GM12801 (cell line): Measurements from ENCODE around the gene FIG4.

Experiments
- CTCF ChIP-seq: IDR thresholded peaks from one replicate; pipeline ENCODE4 v1.5.1; 2011; ENCODE audit warnings: control low read depth; ENCODE audit not compliant: insufficient read length; ENCODE audit errors: extremely low read depth

FIG4 gene

DNA sequence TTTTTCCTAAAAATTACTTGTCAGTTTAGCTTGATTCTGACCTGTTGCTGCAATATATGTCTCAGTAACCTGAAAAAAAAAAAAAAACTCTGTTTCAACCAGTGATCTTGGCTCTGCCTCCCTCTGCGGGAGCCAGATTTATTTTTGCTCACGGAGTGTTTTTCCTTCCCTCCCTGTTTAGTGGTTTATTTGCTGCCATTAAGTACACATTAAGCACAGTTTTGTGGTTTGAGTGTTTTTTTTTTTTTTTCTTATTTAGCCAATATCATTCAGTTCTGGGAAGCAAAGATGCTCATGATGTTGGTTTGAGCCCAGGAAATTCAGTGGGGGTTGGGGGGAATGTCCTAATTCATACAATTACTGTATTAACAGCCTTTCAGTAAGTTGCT is 176.9 kb downstream of the FIG4 start:
- no peak for TF ChIP-seq CTCF

GRCh38 chr6:109870089-109870410 is 179.0 kb downstream of the FIG4 start:
- TF ChIP-seq CTCF = no peak

- TF ChIP-seq CTCF = no peak
Observed at GRCh38 chr6:109872549-109872948, 181.5 kb downstream of the FIG4 start.

DNA sequence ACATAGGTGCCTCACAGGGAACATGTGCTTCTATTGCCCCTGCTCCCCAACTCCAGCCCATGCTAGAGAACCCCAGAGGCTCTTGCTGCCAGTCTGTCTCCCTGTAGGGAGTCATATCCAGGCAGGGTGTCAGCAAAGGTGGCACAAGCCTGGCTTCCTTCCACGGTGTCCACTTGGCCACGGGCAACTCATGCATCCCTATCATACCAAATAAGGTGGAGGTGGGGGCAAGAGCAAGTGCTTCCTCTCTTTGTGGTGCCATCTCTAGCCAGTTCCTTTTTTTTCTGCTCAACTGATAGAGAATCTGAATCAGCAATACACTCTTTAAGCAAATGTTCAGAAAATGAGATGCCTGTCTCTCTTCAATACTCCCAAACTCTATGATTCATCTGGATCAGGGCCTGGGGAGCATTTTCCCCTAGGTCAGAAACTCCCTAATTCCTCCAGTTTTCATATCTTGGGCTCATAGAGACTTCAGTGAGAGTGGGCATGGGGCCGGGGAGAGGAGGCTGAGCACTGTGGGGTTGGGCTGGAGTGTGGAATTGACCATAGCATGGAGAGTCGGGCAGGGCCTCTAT is 182.0 kb downstream of the FIG4 start:
- no peak for TF ChIP-seq CTCF

DNA sequence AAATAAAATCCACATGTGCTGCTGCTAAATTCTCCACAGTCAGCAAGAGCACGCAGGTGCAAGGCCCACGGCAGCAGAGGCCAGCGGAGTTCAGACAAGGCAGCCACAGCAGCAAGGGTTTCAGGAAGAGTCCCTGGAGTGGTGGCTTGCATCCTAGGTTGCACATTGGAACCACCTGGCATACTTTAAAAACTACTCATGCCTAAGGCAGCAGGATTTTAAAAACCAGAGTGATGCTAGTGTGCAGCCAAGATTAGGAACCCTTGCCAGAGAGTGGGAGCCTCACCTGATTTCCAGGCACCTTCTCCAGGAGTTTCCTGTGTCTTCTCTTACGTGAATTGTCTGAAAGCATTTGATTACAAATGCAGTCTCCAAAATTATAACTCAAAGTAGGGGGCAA is 183.0 kb downstream of the FIG4 start:
- no peak for TF ChIP-seq CTCF

DNA sequence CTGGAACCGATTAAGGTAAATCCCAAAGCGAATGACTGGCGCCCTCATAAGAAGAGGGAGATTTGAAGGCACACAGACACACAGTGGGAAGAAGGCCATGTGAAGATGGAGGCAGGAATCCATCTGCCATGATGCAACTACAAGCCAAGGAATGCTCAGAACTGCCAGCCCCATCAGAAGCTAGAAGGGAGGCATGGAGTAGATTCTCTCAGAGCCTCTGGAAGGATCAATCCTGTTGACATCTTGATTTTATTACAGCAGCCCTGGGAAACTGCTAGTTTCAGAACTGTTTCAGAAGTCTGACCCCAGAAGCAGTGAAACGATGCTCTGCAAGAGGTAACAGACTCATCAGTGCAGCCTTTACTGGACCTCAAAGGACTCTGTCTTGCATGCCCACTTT is 183.5 kb downstream of the FIG4 start:
- no peak for TF ChIP-seq CTCF
